Brain microvascular endothelial cell (primary cell): ENCODE results near the gene TMEM61.

Source experiments
- DNase-seq: peaks from one replicate; pipeline ENCODE4 v3.0.0-alpha.2; 2020
- H3K27ac ChIP-seq: fragments of 250-450 bp; sonication (Bioruptor Pico); 2 replicates; pipeline ENCODE4 v1.5.1; 2020; ENCODE audit warnings: mild to moderate bottlenecking, moderate library complexity
- H3K27me3 ChIP-seq: fragments of 250-450 bp; sonication (Bioruptor Pico); replicated peaks from 2 replicates; pipeline ENCODE4 v1.5.1; 2020; ENCODE audit warnings: mild to moderate bottlenecking
- H3K36me3 ChIP-seq: fragments of 250-450 bp; sonication (Bioruptor Pico); replicated peaks from 2 replicates; pipeline ENCODE4 v1.5.1; 2020; ENCODE audit warnings: mild to moderate bottlenecking
- H3K4me3 ChIP-seq: 2 replicates; pipeline ENCODE4 v1.5.1; 2011; ENCODE audit warnings: low read depth, mild to moderate bottlenecking, control low read depth, low read length, moderate library complexity
- in situ Hi-C: cut with HindIII; loops from 2 replicates; pipeline ENCODE4 v1.10.0; 2017; ENCODE audit warnings: low sequenced_read_pairs, low pct_ligation_motif_present
- TF ChIP-seq, protein P1 (sequence below): IDR thresholded peaks from 2 replicates; pipeline ENCODE4 v1.5.1; 2011; ENCODE audit warnings: low read depth, mild to moderate bottlenecking, moderate library complexity, low read length, control low read depth, inconsistent platforms; ENCODE audit errors: missing control alignments

The TMEM61 gene

DNA sequence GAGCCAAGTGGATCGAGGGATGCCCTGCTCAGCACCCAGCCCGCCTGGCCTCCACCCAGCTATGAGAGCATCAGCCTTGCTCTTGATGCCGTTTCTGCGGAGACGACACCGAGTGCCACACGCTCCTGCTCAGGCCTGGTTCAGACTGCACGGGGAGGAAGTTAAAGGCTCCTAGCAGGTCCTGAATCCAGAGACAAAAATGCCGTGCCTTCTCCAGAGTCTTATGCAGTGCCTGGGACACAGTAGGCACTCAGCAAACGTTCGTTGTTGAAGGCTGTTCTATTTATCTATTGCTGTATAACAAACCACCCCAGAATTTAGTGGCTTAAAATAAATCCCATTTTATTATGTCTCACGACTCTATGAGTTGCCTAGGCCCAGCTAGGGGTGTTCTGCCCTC is 11.5 kb downstream of the TMEM61 start:
- Histone ChIP-seq H3K36me3 (no peaks in the 10 kb centered on the region), H3K27ac (no peak overlapping the region), H3K27me3 (peaks cover 9% of the 10 kb centered on the region), H3K4me3 (no peak overlapping the region)
- no peak for DNase-seq
- TF ChIP-seq, protein P1, sequence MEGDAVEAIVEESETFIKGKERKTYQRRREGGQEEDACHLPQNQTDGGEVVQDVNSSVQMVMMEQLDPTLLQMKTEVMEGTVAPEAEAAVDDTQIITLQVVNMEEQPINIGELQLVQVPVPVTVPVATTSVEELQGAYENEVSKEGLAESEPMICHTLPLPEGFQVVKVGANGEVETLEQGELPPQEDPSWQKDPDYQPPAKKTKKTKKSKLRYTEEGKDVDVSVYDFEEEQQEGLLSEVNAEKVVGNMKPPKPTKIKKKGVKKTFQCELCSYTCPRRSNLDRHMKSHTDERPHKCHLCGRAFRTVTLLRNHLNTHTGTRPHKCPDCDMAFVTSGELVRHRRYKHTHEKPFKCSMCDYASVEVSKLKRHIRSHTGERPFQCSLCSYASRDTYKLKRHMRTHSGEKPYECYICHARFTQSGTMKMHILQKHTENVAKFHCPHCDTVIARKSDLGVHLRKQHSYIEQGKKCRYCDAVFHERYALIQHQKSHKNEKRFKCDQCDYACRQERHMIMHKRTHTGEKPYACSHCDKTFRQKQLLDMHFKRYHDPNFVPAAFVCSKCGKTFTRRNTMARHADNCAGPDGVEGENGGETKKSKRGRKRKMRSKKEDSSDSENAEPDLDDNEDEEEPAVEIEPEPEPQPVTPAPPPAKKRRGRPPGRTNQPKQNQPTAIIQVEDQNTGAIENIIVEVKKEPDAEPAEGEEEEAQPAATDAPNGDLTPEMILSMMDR = no peak
- in situ Hi-C loops = no loop called here

DNA sequence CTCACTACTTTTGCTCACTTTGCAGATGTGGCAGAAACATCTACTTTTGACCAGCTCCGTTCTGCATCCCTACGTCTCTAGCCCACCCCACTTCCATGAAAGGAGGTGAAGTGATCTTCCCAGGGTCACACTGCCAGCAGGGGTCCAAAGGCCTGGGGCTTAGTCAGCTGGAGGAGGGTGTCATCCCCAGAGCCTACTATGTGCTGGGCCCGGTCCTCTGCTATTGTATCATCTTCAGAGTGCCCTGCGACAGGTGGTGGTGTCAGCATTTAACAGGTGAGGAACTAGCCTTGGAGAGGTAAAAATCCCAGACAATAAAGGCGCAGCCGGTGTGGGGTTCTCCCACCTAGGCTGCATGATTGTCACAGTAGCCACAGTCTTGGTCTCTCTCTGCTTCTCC is 12.7 kb downstream of the TMEM61 start:
- Histone ChIP-seq H3K27me3 (peaks cover 11% of the 10 kb centered on the region), H3K4me3 (no peak overlapping the region), H3K36me3 (no peaks in the 10 kb centered on the region), H3K27ac (no peak overlapping the region)
- in situ Hi-C loops = no loop called here
- DNase-seq = no peak
- TF ChIP-seq, protein P1 = no peak

DNA sequence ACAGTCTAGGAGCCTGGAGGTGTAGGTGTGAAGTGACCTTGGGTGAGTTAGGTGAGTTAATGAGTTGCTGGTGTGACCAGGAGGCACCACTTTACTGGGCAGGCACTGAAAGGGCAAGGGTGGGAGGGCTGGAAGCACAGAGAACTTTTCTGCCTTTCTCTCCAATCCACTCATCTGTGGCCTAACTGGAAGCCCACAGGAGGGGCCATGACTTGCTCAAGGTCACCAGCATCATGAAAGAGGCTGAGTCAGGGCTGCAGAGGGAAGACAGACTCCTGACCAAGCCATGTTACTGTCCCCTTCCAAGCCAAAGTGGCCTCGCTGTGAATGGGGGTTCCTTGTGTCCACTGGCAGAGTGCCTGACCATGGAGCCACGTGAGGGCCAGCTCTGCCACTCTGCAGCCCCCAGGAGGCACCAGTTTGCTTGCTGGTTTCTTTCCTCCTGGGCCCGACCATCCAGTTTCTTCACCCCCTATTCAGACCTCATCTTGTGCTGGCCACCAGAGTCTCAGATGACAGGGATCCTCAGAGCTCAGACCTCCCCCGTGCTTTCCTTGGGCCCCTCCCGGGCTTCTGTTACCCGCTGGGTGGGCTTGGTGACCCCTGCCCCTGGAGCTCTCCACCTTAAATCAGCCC is 14.0 kb downstream of the TMEM61 start:
- TF ChIP-seq, protein P1 = no peak

DNA sequence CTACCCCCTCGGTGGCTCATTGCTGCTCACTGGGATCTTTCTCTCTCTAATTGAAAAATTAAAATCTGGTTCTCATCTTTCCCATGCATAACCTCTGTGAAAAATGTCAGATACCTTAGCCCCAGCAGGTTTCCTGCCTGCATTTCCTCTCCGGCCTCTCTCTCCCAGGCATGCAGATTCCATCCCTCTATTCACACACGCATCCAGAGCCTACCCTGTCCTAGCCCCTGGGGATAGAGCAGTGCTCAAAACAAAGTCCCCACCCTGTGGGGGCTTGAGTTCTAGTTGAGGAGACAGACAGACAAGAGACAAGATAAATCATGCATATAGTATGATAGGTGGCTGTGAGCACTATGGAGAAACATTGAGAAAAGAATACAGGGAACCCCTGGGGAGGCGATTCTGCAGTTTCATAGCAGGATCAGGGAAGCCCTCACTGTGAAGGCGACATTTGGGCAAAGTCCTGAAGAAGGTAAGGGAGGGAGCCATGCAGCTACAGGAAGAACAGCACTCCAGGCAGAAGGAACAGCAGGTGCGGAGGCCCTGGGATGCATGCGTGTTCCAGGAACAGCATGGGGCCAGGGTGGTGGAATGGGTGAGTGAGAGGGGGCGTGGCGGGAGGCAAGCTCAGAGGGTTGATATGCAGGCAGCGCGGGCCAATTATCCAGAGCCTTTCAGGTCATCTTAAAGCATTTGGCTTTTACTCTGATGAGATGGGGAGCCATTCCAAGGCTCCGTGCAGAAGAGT is 14.8 kb downstream of the TMEM61 start:
- no peaks in the 10 kb centered on the region for H3K36me3 ChIP-seq
- in situ Hi-C loops = no loop called here
- no peak overlapping the region for H3K27ac ChIP-seq
- TF ChIP-seq, protein P1 = no peak
- H3K4me3 ChIP-seq = no peak overlapping the region
- DNase-seq = no peak
- peaks cover 11% of the 10 kb centered on the region for H3K27me3 ChIP-seq

More for the DNA sequence above, 14.0 kb downstream of the TMEM61 start:
- Histone ChIP-seq H3K27me3 (peaks cover 11% of the 10 kb centered on the region), H3K4me3 (no peak overlapping the region), H3K36me3 (no peaks in the 10 kb centered on the region), H3K27ac (no peak overlapping the region)
- DNase-seq = no peak
- in situ Hi-C loops = no loop called here

DNA sequence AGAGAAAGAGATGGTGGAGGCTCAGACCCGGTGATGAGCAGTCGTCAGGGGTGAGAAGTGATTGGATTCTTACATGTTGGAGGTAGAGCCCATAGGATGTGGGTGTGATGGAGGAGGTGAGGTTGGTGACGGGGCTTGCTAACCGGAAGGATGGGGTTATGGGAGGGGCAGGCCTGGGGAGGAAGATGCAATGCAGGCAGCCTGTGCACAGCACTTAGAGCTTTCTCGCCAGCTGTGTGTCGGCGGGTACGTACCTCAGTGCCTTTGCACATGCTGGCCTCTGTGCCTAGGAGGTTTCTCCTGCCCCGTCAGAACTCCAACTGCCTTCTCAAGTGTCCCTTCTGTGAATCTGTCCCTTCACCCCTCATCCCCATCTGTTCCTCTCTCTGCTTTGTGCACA is 15.4 kb downstream of the TMEM61 start:
- Histone ChIP-seq H3K27me3 (peaks cover 11% of the 10 kb centered on the region), H3K36me3 (no peaks in the 10 kb centered on the region), H3K4me3 (no peak overlapping the region), H3K27ac (no peak overlapping the region)
- DNase-seq = no peak
- in situ Hi-C loops = no loop called here
- TF ChIP-seq, protein P1 = no peak
